ENCODE measurements around the gene AFG3L2.

The AFG3L2 gene

DNA sequence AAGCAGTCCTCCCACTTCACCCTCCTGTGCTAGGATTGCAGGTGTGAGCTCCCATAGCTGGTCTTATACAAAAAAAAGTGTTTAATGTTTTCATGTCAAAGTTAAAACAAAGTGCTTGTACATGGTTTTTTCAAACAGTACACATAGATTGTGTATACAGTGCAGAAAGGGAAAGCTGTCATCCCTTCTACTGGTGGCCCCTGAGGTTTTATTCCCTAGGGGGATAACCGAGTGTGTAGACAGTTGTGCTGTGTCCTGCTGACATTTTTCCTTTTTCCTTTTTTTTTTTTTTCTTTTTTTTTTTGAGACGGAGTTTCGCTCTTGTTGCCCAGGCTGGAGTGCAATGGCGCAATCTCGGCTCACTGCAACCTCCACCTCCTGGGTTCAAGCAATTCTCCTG lies 58.2 kb downstream of the AFG3L2 start:
- DNase-seq (ENCODE audit: low read depth) = no peak

GRCh38 chr18:12318334-12318697 lies 58.7 kb downstream of the AFG3L2 start:
- TF ChIP-seq, protein P1, sequence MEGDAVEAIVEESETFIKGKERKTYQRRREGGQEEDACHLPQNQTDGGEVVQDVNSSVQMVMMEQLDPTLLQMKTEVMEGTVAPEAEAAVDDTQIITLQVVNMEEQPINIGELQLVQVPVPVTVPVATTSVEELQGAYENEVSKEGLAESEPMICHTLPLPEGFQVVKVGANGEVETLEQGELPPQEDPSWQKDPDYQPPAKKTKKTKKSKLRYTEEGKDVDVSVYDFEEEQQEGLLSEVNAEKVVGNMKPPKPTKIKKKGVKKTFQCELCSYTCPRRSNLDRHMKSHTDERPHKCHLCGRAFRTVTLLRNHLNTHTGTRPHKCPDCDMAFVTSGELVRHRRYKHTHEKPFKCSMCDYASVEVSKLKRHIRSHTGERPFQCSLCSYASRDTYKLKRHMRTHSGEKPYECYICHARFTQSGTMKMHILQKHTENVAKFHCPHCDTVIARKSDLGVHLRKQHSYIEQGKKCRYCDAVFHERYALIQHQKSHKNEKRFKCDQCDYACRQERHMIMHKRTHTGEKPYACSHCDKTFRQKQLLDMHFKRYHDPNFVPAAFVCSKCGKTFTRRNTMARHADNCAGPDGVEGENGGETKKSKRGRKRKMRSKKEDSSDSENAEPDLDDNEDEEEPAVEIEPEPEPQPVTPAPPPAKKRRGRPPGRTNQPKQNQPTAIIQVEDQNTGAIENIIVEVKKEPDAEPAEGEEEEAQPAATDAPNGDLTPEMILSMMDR (IDR thresholded peaks at IDR 0.05; ENCODE audit: control insufficient read depth, extremely low read depth, insufficient read depth) = no peak
- no peak overlapping the region for H3K4me3 ChIP-seq (ENCODE audit: low read depth, low read length)
- DNase-seq (ENCODE audit: low read depth) = no peak

More for the DNA sequence above, 58.2 kb downstream of the AFG3L2 start:
- H3K4me3 ChIP-seq (ENCODE audit: low read depth, low read length) = no peak overlapping the region
- TF ChIP-seq, protein P1 (IDR thresholded peaks at IDR 0.05; ENCODE audit: control insufficient read depth, extremely low read depth, insufficient read depth) = no peak

DNA sequence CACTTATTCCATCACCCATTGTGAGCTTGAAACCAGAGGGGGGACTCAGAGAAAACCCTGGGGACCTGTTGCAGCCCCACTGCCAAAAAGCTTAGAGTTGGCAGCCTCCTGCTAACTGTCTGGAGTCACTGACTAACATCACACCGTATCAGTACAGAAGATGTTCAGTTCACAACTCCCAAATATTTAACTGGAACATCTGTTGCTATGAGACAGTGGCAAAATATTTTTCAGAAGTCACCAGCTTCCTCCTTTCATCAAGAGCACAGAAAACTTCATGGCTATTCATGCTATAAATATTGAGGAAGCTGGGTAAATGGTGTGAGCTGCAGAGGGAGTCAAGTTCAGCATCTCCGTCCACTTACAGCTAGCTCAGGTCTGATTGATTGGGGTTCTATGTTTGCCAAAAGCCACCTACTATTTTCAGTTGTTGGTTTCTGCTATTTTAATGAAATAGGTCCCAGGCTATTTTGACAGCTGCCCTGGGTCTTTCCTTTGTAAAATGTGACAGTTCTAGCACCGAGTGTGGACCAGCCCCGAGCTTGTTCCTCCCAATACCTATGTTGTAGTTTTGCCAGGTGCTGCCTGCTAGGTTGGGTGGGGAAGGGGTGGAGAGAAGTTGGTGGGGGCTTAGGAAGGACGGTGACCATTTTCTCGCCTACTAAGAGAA lies 59.2 kb downstream of the AFG3L2 start:
- no peak for DNase-seq (ENCODE audit: low read depth)
- TF ChIP-seq, protein P1 (IDR thresholded peaks at IDR 0.05; ENCODE audit: control insufficient read depth, extremely low read depth, insufficient read depth) = no peak
- H3K4me3 ChIP-seq (ENCODE audit: low read depth, low read length) = no peak overlapping the region

DNA sequence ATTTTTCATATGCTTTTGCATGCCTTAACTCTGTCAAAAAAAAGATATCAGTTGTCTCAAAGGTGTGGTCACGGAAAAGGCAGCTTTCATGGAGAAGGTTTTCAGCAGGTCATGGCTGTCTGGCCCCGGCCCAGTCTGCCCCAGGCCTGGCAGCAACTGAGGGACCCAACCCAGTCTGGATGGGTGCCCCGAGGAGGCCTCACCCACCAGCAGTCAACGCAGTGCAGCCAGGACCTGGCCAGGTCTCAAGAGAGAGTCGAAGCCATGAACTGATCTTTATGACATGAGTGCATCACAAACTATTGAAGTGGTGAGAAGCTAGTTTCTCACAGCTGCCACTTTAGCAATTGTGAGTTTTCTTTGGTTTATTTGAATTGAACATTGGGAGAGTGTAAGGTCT lies 61.1 kb downstream of the AFG3L2 start:
- DNase-seq (ENCODE audit: low read depth) = no peak
- H3K4me3 ChIP-seq (ENCODE audit: low read depth, low read length) = no peak overlapping the region
- TF ChIP-seq, protein P1 (IDR thresholded peaks at IDR 0.05; ENCODE audit: control insufficient read depth, extremely low read depth, insufficient read depth) = no peak

DNA sequence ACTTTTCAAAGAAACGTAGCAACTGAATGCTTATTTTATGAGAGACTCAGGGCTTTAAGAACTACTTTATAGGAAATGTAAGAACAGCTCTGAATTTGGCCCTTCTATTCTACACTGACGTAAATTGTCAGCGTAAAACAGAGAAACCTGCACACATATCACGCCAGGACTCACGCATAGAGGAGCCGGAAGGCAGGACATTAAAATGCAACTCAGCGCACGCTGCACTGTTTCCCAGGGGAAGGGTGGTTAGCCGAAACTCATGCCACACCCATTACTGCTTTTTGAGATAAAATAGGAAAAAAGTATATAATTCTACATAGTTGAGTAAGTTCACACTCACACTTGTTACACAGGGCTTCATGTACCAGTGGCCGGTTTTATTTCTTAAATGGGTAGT lies 61.5 kb downstream of the AFG3L2 start:
- TF ChIP-seq, protein P1 (IDR thresholded peaks at IDR 0.05; ENCODE audit: control insufficient read depth, extremely low read depth, insufficient read depth) = no peak
- no peak for DNase-seq (ENCODE audit: low read depth)
- H3K4me3 ChIP-seq (ENCODE audit: low read depth, low read length) = no peak overlapping the region

- H3K4me3 ChIP-seq (ENCODE audit: low read depth, low read length) = no peak overlapping the region
- no peak for DNase-seq (ENCODE audit: low read depth)
- TF ChIP-seq, protein P1 (IDR thresholded peaks at IDR 0.05; ENCODE audit: control insufficient read depth, extremely low read depth, insufficient read depth) = no peak
These were observed 62.3 kb downstream of the AFG3L2 start for GRCh38 chr18:12314591-12315305.
